ENCODE measurements around the gene STX18.
A peak's percentile ranks its signal among the peaks of the same experiment; 100 is the strongest.
"Not testable (repeated sequence)": the region's sequence is repeated elsewhere in the genome, so short reads cannot be mapped to it uniquely, and the experiment has no call there.

The STX18 gene

DNA sequence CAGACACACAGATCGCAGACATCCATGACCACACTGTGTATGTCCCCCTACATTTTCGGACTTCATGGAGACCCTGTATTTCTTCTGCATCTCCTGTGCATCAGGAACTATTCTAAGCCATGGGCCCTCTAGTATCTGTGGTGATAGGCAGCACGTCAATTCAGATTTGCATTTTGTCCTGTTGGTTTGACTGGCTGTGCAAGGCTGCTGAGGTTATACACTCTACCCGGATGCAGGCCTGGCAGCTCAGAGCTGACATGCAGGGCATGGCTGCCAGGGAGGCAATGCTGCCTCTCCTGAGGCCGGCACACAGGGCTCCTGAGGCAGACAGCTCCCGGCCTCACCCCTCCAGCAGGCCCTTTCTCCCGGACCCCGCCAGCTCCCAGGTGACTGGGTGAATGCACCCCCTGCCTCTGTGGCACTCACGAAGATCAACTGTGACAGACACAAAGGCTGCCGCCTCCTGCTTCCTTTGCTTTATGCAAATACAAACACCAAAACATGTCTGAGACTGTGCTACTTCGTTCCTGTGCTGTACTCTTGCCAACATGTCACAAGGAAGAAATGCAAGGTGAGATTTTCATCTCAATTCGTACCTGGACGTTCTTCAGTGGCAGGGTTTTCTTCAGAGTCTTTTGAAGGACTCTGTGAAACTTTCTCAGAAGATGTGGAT, 103.9 kb downstream of the STX18 start:
- no peak for DNase-seq (ENCODE audit: low read depth in 2 of 2)

DNA sequence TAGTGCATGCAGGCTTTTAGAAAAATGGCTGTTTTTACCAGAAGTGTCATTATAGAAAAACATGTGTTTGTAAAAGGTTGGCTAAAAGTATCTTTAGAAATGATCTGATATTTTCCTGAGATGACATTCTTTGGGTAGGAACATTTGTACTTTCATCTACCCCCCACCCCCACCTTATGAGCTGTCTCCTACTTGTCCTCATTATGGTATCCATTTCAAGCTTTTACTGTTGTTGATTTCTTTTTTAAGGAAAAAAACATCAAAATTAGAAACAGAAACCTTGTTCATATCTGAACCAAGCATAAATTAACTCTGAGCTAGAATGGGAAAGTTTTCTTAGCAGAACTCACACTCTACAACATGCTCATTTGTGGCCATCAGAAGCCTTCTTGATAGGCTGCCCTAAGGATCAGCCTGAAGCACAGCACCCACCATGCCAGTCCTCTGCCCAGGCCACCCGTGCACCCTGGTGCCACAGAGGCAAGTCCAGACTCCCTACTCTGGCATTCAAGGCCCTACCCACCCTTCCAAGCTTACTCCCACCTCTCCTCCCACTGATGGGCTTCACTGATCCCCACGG, 105.5 kb downstream of the STX18 start:
- no peak for DNase-seq (ENCODE audit: low read depth in 2 of 2)

DNA sequence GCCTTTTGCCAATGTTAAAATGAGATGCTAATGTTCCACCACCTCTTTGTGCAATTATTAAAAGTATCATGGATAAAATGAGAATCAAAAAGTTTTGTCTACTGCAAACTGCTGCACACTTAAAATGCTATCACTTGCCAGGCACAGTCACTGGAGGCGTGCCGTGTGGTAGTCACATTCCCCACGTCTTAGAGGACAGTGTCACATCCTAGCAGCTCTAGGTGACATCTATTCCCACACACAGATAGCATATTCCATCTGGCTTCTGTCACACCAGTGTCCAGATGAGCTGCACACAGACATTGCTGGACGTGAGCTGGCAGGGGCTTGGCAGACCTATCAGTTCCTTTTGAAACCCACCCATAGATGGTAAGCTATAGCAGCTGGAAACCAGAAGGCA, 107.9 kb downstream of the STX18 start:
- DNase-seq (ENCODE audit: low read depth in 2 of 2), result no peak

- DNase-seq (ENCODE audit: low read depth in 2 of 2), result no peak
These were observed 109.3 kb downstream of the STX18 start for GRCh38 chr4:4432341-4433125.

GRCh38 chr4:4430492-4431195, 111.2 kb downstream of the STX18 start:
- peak; percentile 16 to 35 for DNase-seq (ENCODE audit: low read depth in 2 of 2)

- no peak for DNase-seq (ENCODE audit: low read depth in 2 of 2)
These were observed 112.6 kb downstream of the STX18 start for GRCh38 chr4:4428966-4429875.

- no peak for DNase-seq (ENCODE audit: low read depth in 2 of 2)
These were observed 114.0 kb downstream of the STX18 start for GRCh38 chr4:4427886-4428285.

GRCh38 chr4:4427121-4427870, 114.6 kb downstream of the STX18 start:
- no peak for DNase-seq (ENCODE audit: low read depth in 2 of 2)

DNA sequence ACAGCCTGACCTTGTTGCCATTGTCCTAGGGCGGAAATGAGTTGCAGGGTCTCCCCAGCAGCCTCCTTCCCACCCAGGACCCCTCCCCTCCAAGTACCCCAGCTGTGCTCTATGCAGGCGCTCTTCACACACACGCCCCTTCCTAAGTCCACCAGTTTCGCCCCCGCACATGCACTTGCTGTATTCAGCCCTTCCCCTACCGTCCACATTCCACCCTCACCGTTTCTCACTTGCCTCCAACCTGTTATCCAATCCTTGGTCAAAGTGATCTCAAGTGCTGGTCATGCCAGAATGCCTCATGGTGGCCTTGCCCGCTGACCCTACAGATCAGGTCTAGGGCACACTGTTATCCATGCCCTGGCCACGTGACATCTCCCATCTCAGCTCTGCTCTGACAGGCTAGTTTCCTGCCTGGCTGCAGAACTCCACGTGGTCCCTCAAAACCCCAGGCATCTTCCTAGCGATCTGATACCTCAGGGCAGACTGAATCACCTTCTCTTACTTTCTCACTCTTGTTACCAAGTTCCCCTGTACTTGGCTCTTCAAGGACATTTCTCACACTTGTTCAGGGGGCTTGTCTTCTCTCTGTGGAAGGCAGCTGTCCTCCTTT, 115.2 kb downstream of the STX18 start:
- no peak for DNase-seq (ENCODE audit: low read depth in 2 of 2)

- DNase-seq (ENCODE audit: low read depth in 2 of 2), result no peak
These were observed 116.2 kb downstream of the STX18 start for GRCh38 chr4:4425696-4426095.

- DNase-seq (ENCODE audit: low read depth in 2 of 2), result no peak
These were observed 116.6 kb downstream of the STX18 start for GRCh38 chr4:4425119-4425690.

DNA sequence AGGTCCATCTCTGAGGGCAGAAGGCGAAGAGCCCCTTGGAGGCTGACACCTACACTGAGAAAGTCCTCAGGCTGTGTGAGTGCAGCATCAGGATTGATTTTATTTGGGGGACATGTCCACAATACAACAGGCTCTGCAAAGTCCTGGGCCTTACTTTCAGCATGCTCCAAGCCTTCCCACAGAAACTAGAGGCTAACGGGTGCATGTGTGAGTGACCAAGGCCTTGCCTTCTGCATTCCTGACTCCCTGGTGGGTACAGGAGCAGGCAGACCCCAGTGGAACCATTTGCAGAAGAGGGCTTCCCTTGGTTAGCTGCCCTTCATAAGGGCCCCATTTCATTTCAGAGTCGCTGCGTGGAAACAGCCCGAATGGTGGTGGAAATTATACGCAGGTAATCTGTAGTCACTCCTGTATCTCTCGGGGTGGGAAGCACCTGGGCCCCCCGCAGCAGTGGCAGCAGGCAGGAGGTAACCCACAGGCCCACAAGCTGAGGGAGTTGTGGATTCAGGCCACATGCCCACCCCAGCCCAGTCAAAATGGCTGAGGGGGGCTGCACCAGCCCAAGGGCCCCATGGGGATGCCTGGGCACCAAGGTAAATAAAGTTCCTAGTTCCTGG, 117.2 kb downstream of the STX18 start:
- no peak for DNase-seq (ENCODE audit: low read depth in 2 of 2)

DNA sequence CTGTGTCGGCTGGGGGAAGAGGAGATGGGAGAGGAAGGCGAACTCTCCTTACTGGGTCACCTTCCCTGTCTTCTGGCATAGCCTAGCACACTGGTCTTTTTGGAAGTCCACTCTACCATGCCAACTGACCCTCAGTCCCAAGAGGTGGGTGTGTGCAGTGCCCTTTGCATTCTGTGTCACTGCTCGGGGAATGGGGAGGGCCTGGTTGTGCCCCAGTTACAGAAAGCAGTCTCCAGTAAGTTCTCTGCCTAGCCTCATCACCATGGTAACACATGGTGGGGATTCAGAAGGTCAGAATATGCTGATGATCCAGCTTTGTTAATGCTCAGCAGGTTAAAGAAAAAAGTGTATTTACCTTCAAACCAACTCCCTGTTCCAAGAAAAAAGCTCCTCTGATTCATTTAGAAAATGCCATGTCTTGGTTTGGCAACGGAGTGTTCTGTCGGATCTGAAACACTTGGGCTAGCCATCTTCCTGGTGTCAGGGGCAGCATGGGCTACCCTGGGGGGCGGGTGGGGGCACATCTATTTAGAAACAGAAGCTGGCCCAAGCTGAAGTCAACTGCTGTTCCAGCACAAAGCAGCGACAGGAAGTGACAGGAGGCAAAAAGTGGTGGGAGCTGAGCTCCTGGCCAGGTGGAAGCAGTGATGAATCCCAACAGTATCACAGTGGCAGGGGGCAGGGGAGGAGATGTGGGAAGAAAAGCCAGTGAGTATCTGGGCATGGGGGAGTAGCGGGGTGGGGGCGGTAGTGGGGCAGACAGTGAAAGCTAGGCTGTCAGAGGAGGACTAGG, 117.9 kb downstream of the STX18 start:
- no peak for DNase-seq (ENCODE audit: low read depth in 2 of 2)

DNA sequence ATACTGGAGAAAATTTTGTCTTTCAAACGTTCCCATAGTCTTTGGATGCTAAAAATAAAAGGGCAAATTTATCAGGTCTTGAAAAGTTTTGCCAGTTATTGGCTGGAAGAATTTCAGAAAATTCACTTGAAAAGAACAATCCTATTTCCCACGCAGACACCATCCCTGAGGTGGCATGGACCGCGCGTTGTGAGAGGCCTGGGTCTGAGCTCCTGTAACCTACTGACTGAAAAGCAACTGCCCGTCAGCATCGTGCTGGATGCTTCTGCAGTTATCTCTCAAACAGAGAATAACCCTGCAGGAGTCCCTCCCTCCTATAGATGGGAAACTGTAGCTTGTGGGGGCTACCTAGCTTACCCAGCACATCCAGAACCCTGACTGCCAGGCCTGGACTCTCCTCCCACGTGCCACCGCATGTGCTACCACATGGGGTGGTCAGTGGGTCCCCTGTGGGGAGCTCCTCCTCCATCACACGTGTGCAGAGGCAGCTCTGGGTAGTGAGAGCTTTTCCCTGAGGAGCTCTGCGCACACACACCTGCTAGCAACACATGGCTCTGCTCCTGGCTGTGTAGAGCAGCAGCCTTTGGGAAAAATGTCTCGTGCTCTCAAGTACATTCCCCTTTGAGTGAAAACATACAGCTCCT, 118.9 kb downstream of the STX18 start:
- no peak for DNase-seq (ENCODE audit: low read depth in 2 of 2)

GRCh38 chr4:4422117-4422516, 119.7 kb downstream of the STX18 start:
- DNase-seq (ENCODE audit: low read depth in 2 of 2), result not testable (repeated sequence)

GRCh38 chr4:4421356-4421755, 120.5 kb downstream of the STX18 start:
- no peak for DNase-seq (ENCODE audit: low read depth in 2 of 2)

DNA sequence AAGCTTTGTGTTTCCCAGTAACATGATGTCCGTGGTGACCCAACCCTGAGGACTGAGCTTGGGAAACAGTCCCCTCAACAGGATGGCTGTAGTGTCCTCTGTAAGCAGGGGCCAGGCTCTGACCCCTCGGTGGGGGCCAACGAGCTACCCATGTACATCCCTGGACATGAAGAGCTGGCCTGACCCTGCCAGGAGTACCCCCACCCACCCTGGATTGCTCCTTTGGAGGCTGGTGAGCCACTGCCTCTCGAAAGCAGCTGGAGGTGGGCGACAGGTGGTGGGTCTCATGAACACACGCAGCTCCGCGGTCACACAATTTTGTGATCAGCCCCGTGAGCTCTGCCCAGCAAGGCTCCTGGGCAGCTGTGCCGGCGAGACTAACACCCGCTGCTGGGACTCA, 121.4 kb downstream of the STX18 start:
- DNase-seq (ENCODE audit: low read depth in 2 of 2), result no peak

DNA sequence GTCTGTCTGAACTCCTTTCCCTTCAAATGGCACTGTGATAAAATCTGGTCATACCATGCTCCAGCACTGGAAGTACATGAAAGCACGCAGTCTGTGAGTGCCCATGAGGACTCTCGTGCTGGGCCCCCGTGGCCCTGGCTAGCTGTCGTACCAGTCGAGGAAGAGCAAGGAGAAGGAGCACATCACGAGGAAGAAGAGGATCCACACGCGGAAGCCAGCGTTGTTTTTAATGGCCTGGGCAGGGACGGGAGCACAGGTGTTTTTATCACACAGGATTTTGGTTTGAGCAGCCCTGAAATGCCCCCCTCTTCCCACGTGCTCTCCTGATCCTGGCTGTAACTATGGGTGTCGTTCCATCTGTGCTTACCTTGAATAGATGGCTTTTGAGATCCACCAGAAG, 122.0 kb downstream of the STX18 start:
- DNase-seq (ENCODE audit: low read depth in 2 of 2), result no peak

Measured in stimulated activated CD4-positive, alpha-beta T cell treated with anti-CD3 and anti-CD28 coated beads, Interleukin-15, amount 100 ng/mL, for 48 hours (primary cell).